Fibroblast of lung (primary cell): ENCODE results near the gene PPIA. TPM values are rescaled to one million over a fixed set of nuclear protein-coding genes. Genes with fewer than 3 reads are reported as not detected.

ENCODE experiments used
- DNase-seq, 2 donors: peaks; one replicate each; pipeline versions ENCODE4 v3.0.0 to v3.0.0-alpha.2; 2010; ENCODE audit warnings: low read depth in 2 of 2
- H2AFZ ChIP-seq: 2 replicates; pipeline ENCODE4 v1.5.1; 2012; ENCODE audit warnings: low read length, control low read depth, inconsistent platforms
- H3K27ac ChIP-seq: 2 replicates; pipeline ENCODE4 v1.5.1; 2011; ENCODE audit warnings: low read length, control low read depth; ENCODE audit not compliant: insufficient read depth
- H3K27me3 ChIP-seq: 2 replicates; pipeline ENCODE4 v1.5.1; 2011; ENCODE audit warnings: mild to moderate bottlenecking, low read length; ENCODE audit not compliant: control insufficient read depth, insufficient read depth
- H3K36me3 ChIP-seq: 2 replicates; pipeline ENCODE4 v1.5.1; 2011; ENCODE audit warnings: low read length; ENCODE audit not compliant: control insufficient read depth, insufficient read depth
- H3K4me1 ChIP-seq: 2 replicates; pipeline ENCODE4 v1.5.1; 2011; ENCODE audit warnings: low read length; ENCODE audit not compliant: control insufficient read depth, insufficient read depth; ENCODE audit errors: extremely low read depth
- H3K4me2 ChIP-seq: 2 replicates; pipeline ENCODE4 v1.5.1; 2011; ENCODE audit warnings: low read length, control low read depth; ENCODE audit not compliant: insufficient read depth; ENCODE audit errors: extremely low read depth
- H3K4me3 ChIP-seq, 4 experiments: fragments of 200-600 bp in 1 of 4; sonication (generic) in 1 of 4; replicated peaks in 1 of 4; 2 replicates each; pipeline ENCODE4 v1.5.1; 2011 to 2016; ENCODE audit warnings: low read length in 4 of 4, low read depth in 3 of 4, mild to moderate bottlenecking in 3 of 4, control low read depth in 2 of 4, inconsistent platforms in 1 of 4, mixed read lengths in 1 of 4; ENCODE audit not compliant: insufficient read depth in 1 of 4; ENCODE audit errors: control extremely low read depth in 1 of 4
- H3K79me2 ChIP-seq: 2 replicates; pipeline ENCODE4 v1.5.1; 2012; ENCODE audit warnings: mild to moderate bottlenecking, low read length, inconsistent platforms; ENCODE audit not compliant: control insufficient read depth, insufficient read depth
- H3K9ac ChIP-seq: 2 replicates; pipeline ENCODE4 v1.5.1; 2011; ENCODE audit warnings: mild to moderate bottlenecking, low read length, control low read depth; ENCODE audit not compliant: insufficient read depth
- H3K9me3 ChIP-seq: 2 replicates; pipeline ENCODE4 v1.5.1; 2012; ENCODE audit warnings: low read depth, low read length; ENCODE audit not compliant: control insufficient read depth, insufficient read depth
- H4K20me1 ChIP-seq: 2 replicates; pipeline ENCODE4 v1.5.1; 2011; ENCODE audit warnings: low read length; ENCODE audit not compliant: control insufficient read depth, insufficient read depth; ENCODE audit errors: extremely low read depth
- EZH2 ChIP-seq: IDR thresholded peaks from 2 replicates; pipeline ENCODE4 v1.5.1; 2012; ENCODE audit warnings: low read length, control low read depth, mild to moderate bottlenecking; ENCODE audit errors: missing control alignments
- polyA plus RNA-seq, 2 donors: library from polyadenylated mRNA; depleted of rRNA in 1 of 2; stranded (reverse) in 1 of 2; unstranded in 1 of 2; fragments of >200 nt; gene quantifications; 2 replicates each; pipeline ENCODE4 v1.2.1, GENCODE V29; 2011 to 2012; ENCODE audit warnings: missing spikeins in 1 of 2
- total RNA-seq: library from RNA; depleted of rRNA; stranded (reverse); fragments of >200 nt; gene quantifications from 2 replicates; pipeline ENCODE4 v1.2.1, GENCODE V29; 2014
- TF ChIP-seq, protein P1 (sequence below), 2 donors: IDR thresholded peaks in 1 of 2; conservative IDR thresholded peaks in 1 of 2; 1 replicate in 1 of 2; 2 replicates in 1 of 2; pipeline ENCODE4 v1.5.1; 2011 to 2012; ENCODE audit warnings: low read length in 2 of 2, control low read depth in 1 of 2, inconsistent platforms in 1 of 2, low read depth in 1 of 2, mild to moderate bottlenecking in 1 of 2

Gene PPIA
- total and polyA plus RNA-seq, 2 donors (not counting 1 experiment from before 2014, with no cell fraction given), result 1,161 to 7,057 TPM

- H3K79me2 ChIP-seq, result peaks cover 42% of the 10 kb centered on the region
- no peaks in the 10 kb centered on the region for H4K20me1 ChIP-seq
- no peaks in the 10 kb centered on the region for H3K36me3 ChIP-seq
- H3K27ac ChIP-seq, result no peak overlapping the region
- no peaks in the 10 kb centered on the region for H3K27me3 ChIP-seq
- no peak overlapping the region for H3K4me2 ChIP-seq
- H3K4me3 ChIP-seq, result no peak overlapping the region
- no peaks in the 10 kb centered on the region for H3K9me3 ChIP-seq
- no peak overlapping the region for H3K9ac ChIP-seq
- peak; percentile 12 for DNase-seq
- H2AFZ ChIP-seq, result no peak overlapping the region
- peaks cover 5% of the 10 kb centered on the region for H3K4me1 ChIP-seq
- TF ChIP-seq EZH2, result no peak
- TF ChIP-seq, protein P1, sequence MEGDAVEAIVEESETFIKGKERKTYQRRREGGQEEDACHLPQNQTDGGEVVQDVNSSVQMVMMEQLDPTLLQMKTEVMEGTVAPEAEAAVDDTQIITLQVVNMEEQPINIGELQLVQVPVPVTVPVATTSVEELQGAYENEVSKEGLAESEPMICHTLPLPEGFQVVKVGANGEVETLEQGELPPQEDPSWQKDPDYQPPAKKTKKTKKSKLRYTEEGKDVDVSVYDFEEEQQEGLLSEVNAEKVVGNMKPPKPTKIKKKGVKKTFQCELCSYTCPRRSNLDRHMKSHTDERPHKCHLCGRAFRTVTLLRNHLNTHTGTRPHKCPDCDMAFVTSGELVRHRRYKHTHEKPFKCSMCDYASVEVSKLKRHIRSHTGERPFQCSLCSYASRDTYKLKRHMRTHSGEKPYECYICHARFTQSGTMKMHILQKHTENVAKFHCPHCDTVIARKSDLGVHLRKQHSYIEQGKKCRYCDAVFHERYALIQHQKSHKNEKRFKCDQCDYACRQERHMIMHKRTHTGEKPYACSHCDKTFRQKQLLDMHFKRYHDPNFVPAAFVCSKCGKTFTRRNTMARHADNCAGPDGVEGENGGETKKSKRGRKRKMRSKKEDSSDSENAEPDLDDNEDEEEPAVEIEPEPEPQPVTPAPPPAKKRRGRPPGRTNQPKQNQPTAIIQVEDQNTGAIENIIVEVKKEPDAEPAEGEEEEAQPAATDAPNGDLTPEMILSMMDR (conservative IDR thresholded peaks at IDR 0.05 in 1 of 2, IDR thresholded peaks at IDR 0.05 in 1 of 2; ENCODE audit: low read depth in 1 of 2, low read length in 2 of 2), result no peak
Observed at GRCh38 chr7:44750921-44751571, 45.4 kb upstream of the PPIA start.

- Histone ChIP-seq H3K4me2 (no peak overlapping the region), H3K9me3 (no peaks in the 10 kb centered on the region), H3K36me3 (peaks cover 7% of the 10 kb centered on the region), H3K9ac (no peak overlapping the region), H2AFZ (no peak overlapping the region), H3K27me3 (no peaks in the 10 kb centered on the region), H4K20me1 (no peaks in the 10 kb centered on the region), H3K4me3 (no peak overlapping the region), H3K79me2 (peaks cover 42% of the 10 kb centered on the region), H3K27ac (no peak overlapping the region), H3K4me1 (peaks cover 7% of the 10 kb centered on the region)
- no peak for TF ChIP-seq EZH2
- TF ChIP-seq, protein P1 (conservative IDR thresholded peaks at IDR 0.05 in 1 of 2, IDR thresholded peaks at IDR 0.05 in 1 of 2; ENCODE audit: low read depth in 1 of 2, low read length in 2 of 2), result no peak
- no peak for DNase-seq
Observed at GRCh38 chr7:44752822-44753221, 43.7 kb upstream of the PPIA start.

GRCh38 chr7:44754802-44755697 lies 41.4 kb upstream of the PPIA start:
- Histone ChIP-seq H3K36me3 (peaks cover 10% of the 10 kb centered on the region), H3K27ac (no peak overlapping the region), H4K20me1 (no peaks in the 10 kb centered on the region), H3K4me2 (no peak overlapping the region), H3K4me1 (peaks cover 2% of the 10 kb centered on the region), H3K27me3 (no peaks in the 10 kb centered on the region), H2AFZ (no peak overlapping the region), H3K9me3 (no peaks in the 10 kb centered on the region), H3K4me3 (no peak overlapping the region), H3K79me2 (peaks cover 30% of the 10 kb centered on the region), H3K9ac (no peak overlapping the region)
- TF ChIP-seq, protein P1 (conservative IDR thresholded peaks at IDR 0.05 in 1 of 2, IDR thresholded peaks at IDR 0.05 in 1 of 2; ENCODE audit: low read depth in 1 of 2, low read length in 2 of 2), result no peak
- no peak for TF ChIP-seq EZH2
- DNase-seq, result no peak
